22Rv1 (cell line): ENCODE results near the gene TAF6.

Experiments used
- H3K27ac ChIP-seq: fragments of 450-650 bp; 2 replicates; pipeline ENCODE4 v1.5.1; 2017
- ZFX ChIP-seq: fragments of 450-650 bp; IDR thresholded peaks from 2 replicates; pipeline ENCODE4 v1.6.1; 2017; ENCODE audit warnings: antibody characterized with exemption, borderline replicate concordance
- TF ChIP-seq, protein P1 (sequence below): fragments of 450-650 bp; IDR thresholded peaks from 2 replicates; pipeline ENCODE4 v1.5.1; 2017; ENCODE audit warnings: mild to moderate bottlenecking

The TAF6 gene

DNA sequence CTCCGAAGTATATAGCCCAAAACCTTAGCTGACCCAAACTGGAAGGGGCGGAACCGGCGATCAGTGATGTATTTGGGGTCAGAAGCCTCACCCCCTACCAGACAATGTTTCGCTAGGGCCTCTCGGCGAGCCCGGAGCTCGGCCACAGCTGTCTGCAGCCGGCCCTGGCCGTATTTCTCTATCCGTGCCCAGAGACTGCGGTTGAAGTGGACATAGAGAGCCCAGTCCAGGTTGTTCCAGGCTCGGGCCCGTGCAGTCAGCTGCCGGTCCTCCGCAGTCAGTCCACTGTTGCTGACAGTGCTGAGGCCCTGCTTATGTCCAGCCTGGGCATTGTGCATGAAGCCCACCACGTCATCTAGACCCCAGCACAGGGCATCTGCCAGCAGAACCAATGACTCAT is 40.9 kb upstream of the TAF6 start:
- TF ChIP-seq, protein P1, sequence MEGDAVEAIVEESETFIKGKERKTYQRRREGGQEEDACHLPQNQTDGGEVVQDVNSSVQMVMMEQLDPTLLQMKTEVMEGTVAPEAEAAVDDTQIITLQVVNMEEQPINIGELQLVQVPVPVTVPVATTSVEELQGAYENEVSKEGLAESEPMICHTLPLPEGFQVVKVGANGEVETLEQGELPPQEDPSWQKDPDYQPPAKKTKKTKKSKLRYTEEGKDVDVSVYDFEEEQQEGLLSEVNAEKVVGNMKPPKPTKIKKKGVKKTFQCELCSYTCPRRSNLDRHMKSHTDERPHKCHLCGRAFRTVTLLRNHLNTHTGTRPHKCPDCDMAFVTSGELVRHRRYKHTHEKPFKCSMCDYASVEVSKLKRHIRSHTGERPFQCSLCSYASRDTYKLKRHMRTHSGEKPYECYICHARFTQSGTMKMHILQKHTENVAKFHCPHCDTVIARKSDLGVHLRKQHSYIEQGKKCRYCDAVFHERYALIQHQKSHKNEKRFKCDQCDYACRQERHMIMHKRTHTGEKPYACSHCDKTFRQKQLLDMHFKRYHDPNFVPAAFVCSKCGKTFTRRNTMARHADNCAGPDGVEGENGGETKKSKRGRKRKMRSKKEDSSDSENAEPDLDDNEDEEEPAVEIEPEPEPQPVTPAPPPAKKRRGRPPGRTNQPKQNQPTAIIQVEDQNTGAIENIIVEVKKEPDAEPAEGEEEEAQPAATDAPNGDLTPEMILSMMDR, result no peak
- TF ChIP-seq ZFX, result no peak

DNA sequence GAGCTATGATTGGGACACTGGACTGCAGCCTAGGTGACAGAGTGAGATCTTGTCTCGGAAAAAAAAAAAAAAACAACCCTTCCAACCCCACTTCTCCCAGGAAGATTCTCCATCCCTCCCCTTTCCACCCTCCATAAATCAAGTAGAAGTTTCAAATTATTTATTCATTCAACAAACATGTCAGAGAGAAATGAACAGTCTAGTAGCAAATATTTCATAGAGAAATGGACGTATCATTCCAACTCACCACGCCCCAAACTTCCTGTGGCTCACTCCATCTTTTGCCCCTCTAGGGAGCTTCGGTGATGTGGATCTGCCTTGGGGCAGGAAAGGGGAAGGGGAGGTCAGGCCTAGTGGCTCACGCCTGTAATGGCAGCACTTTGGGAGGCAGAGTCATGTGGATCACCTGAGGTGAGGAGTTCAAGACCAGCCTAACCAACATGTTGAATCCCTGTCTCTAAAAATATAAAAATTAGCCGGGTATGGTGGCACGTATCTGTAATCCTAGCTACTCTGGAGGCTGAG is 40.0 kb upstream of the TAF6 start:
- TF ChIP-seq, protein P1, result no peak
- no peak for TF ChIP-seq ZFX
- H3K27ac ChIP-seq, result peak overlapping the region; percentile 91

More for the DNA sequence above, 40.9 kb upstream of the TAF6 start:
- H3K27ac ChIP-seq, result 0 out of 2 replicates have a peak overlapping the region, but pooled peaks have one; percentile 91

DNA sequence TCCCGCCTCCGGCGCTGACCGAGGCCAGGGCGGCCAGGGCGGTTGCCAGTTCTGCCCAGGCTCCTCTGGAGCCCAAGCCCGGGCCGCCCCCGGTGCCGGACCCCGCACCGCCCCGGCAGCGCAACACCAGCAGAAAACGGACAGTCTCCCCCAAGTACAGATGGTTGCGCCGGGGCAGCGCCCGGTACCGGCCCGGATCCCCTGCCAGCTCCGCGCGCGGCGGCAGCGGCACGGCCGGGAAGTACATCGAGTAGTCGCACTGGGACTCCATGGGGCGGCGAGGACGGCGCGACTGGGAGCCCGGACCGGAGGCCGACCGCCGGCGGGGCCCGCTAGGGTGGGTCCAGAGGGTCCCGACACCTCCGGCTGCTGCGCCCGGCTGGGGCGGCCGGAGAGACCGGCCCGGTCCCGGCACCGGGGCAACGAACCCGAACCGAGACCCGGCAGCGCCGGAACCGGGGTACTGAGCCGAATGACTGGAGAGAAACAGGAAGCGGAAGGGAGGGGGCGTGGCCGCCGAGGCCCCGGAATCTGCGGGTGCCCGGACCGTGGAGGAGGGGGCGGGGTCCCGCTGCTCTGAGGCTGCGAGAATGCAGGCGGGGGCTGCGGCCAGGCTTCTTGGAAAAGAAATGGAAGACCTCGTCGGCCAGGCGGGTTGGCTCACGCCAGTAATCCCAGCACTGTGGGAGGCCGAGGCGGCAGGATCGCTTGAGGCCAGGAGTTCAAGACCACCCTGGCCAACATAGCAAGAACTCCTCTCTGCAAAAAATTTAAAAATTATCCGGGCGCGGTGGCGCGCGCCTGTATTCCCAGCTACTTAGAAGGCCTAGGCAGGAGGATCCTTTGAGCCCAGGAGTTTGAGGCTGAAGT is 39.3 kb upstream of the TAF6 start, which contains the start of gene TRAPPC14:
Gene TRAPPC14 (minus strand): TSS at position 495 of the 870 bp plus-strand sequence. CDS start 224 bp downstream, at position 271.
- H3K27ac ChIP-seq, result peak within 1 kb of the TSS; percentile 91
- no peak for TF ChIP-seq ZFX
- TF ChIP-seq, protein P1, result no peak

DNA sequence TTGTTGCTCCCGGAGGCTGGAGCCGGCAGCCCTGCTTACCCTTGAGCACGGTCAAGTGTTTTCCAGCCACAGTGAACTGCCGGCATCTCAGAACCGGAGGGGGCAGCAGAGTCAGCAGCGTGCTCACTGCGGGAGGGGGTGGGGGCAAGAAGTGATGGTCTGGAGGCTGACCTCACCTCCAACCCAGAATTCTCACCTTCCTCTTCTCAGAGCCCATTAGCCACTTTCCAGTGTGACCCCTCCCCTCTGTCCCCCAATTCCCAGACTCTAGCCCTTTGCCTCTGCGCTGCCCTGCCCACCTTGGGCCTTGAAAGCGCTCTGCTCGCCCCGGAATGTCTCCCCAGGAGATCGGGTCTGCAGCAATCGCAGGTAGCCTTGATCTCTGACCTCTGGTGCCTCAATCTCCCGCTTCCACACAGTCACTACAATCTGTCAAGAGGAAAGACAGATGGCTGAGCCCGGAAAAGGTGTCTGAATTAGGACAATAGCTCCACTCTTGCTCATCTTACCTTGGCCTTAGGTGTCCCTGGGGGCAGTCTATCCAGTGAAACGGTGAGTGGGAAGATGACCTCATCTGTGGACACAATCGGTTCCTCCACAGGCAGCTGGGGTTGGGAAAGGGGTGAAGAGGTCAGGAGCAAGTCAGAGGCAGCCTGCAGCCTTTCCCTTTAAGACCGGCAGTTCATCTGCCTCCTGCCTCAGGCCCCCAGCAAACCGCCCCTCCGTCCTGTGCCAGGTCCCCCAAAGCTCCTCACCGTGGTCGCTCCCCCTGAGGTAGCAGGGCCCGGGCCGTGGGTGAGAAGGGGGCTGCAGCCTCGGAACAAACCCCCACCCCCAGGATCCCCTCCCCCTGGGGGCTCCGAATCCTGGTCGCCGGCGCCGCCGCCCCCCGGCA is 38.4 kb upstream of the TAF6 start:
- peak overlapping the region; percentile 91 for H3K27ac ChIP-seq
- TF ChIP-seq, protein P1, result no peak
- no peak for TF ChIP-seq ZFX

DNA sequence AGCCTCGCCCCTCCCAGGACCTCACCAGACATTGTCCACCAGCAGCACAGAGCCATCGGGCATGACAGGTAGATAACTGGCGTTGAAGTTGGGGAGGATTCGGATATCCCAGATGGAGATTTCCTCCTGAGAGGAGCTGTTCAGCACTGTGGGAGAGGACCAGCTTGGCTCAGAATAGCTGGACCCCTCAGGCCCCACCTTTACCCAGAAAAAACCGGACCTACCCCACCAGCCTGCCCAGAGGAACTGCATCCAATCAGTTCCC is 37.8 kb upstream of the TAF6 start:
- H3K27ac ChIP-seq, result peak overlapping the region; percentile 91
- TF ChIP-seq, protein P1, result no peak
- TF ChIP-seq ZFX, result no peak

DNA sequence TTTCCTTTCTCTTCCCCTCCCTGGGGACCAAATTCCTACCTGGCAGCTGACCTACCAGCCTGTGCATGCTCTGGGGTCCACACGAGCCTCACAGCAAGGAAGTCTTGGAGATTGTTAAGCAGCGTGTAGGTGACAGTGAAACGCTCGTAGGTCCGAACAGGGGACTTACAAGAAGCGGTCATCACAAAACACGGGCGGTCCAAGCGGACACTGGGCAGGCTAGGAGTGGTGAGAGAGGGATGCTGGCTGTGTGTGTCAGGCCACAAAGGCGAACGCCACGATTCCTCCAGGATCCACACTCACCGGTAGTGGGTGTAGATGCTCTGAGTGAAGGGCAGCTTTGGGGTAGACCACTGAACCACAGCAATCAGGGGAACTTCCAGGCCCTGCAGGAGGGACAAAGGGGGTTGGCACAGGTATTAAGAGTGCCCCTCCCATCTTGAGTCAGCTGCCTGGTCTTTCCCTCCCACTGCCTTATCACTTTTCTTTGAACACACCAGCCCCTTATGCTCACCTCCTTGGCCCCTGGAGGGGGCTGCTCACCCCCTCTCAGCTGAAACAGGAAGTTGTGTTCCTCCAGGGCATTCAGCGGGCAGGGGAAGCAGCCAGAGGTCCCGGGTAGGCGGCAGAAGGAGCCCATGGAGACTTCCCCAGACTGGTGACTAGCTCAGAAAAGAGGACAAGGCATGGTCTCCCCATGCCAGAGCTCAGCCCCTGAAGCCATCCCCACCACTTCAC is 37.3 kb upstream of the TAF6 start:
- TF ChIP-seq ZFX, result no peak
- TF ChIP-seq, protein P1, result no peak
- peak overlapping the region; percentile 91 for H3K27ac ChIP-seq
